NCI-H1436 (cell line): ENCODE measurements around the gene MEOX1.

Experiments used
- DNase-seq: peaks from one replicate; lab custom pipeline; 2025; lab: John Stamatoyannopoulos, UW

Gene MEOX1

GRCh38 chr17:43655693-43656255 lies 5.9 kb downstream of the MEOX1 start:
- DNase-seq, result no peak

- DNase-seq, result no peak
Observed at GRCh38 chr17:43652124-43652480, 9.6 kb downstream of the MEOX1 start.

GRCh38 chr17:43650471-43650870 lies 11.3 kb downstream of the MEOX1 start:
- DNase-seq, result no peak

GRCh38 chr17:43648916-43649315 lies 12.8 kb downstream of the MEOX1 start:
- DNase-seq, result no peak

- DNase-seq, result no peak
Observed at GRCh38 chr17:43645765-43646481, 15.8 kb downstream of the MEOX1 start.

- DNase-seq, result no peak
Observed at GRCh38 chr17:43645450-43645764, 16.3 kb downstream of the MEOX1 start.

GRCh38 chr17:43644081-43644480 lies 17.6 kb downstream of the MEOX1 start:
- DNase-seq, result no peak

GRCh38 chr17:43641416-43641815 lies 20.3 kb downstream of the MEOX1 start:
- DNase-seq, result no peak

- no peak for DNase-seq
Observed at GRCh38 chr17:43640491-43641252, 21.1 kb downstream of the MEOX1 start.

- DNase-seq, result no peak
Observed at GRCh38 chr17:43637563-43638323, 24.0 kb downstream of the MEOX1 start.

GRCh38 chr17:43636426-43636825 lies 25.3 kb downstream of the MEOX1 start:
- no peak for DNase-seq

- DNase-seq, result no peak
Observed at GRCh38 chr17:43634591-43635125, 27.1 kb downstream of the MEOX1 start.

GRCh38 chr17:43632221-43632620 lies 29.5 kb downstream of the MEOX1 start:
- no peak for DNase-seq

GRCh38 chr17:43631429-43631828 lies 30.3 kb downstream of the MEOX1 start:
- DNase-seq, result no peak

- no peak for DNase-seq
Observed at GRCh38 chr17:43628089-43628650, 33.6 kb downstream of the MEOX1 start.

- DNase-seq, result no peak
Observed at GRCh38 chr17:43627653-43628052, 34.1 kb downstream of the MEOX1 start.

GRCh38 chr17:43626023-43626422 lies 35.7 kb downstream of the MEOX1 start:
- no peak for DNase-seq

- no peak for DNase-seq
Observed at GRCh38 chr17:43625606-43626005, 36.1 kb downstream of the MEOX1 start.

GRCh38 chr17:43620581-43620980 lies 41.1 kb downstream of the MEOX1 start:
- DNase-seq, result no peak

- DNase-seq, result no peak
Observed at GRCh38 chr17:43620147-43620546, 41.6 kb downstream of the MEOX1 start.

GRCh38 chr17:43619705-43620104 lies 42.0 kb downstream of the MEOX1 start:
- no peak for DNase-seq

GRCh38 chr17:43618276-43618675 lies 43.4 kb downstream of the MEOX1 start:
- DNase-seq, result no peak
